ENCODE data around the gene CEACAM19. TPM values are rescaled to one million over a fixed set of nuclear protein-coding genes. Genes with fewer than 3 reads are reported as not detected.

The CEACAM19 gene
- total and polyA plus RNA-seq, 9 of the 15 experiments (the other 6 are each of a cell fraction or from before 2014, with no cell fraction given), result 0.15 to 0.30 (median 0.23) TPM; not detected in 5

DNA sequence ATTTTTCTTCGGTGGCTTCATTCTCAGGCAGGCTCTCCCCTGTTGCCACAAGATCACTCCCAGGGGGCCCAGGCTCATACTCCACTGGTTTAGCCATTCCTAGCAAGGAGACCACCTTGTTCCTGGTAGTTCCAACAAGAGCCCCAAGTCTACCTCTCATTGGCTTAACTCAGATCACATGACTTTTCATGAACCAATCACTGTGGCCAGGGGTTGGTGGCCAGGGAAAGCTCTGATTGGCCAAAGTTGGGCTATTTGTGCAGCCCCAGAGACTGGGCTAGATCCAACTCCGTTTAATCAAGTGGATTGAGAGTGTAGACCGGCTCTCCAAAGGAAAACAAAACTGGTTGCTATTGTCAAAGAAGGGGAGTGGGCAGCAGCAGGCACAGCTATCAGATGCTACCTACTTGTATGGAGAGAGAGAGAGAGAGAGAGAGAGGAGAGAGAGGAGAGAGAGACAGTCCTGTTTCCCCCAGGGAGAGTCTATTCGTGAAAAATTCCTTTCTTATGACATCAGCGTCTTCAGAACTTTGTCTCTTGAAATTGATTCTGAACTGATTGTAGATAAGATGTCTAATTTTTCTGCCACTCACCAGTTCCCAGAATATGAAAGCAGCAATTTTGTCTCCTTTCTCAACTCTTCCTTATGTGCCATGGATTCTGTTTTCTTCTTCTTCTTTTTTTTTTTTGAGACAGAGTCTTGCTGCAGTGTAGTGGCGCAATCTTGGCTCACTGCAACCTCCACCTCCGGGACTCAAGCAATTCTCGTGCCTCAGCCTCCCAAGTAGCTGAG, 5.9 kb downstream of the CEACAM19 start (continued):
- no peak for TF ChIP-seq NCOA4 (IDR thresholded peaks at IDR 0.05; ENCODE audit: partially characterized antibody)
- peak; percentile 95 for TF ChIP-seq ATF7 (IDR thresholded peaks at IDR 0.05)
- no peak for TF ChIP-seq ZNF75A (CRISPR knock-in tag; IDR thresholded peaks at IDR 0.05)
- TF ChIP-seq ZNF165 (CRISPR knock-in tag; IDR thresholded peaks at IDR 0.05; ENCODE audit: borderline replicate concordance), result no peak
- TF ChIP-seq, protein P1, sequence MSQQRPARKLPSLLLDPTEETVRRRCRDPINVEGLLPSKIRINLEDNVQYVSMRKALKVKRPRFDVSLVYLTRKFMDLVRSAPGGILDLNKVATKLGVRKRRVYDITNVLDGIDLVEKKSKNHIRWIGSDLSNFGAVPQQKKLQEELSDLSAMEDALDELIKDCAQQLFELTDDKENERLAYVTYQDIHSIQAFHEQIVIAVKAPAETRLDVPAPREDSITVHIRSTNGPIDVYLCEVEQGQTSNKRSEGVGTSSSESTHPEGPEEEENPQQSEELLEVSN (IDR thresholded peaks at IDR 0.05; ENCODE audit: borderline replicate concordance in 1 of 2, extremely low read depth in 1 of 2, insufficient read depth in 1 of 2, insufficient read length in 1 of 2, low read depth in 1 of 2, low read length in 1 of 2, poor library complexity in 1 of 2, severe bottlenecking in 1 of 2), result no peak
- TF ChIP-seq HCFC1 (IDR thresholded peaks at IDR 0.05; ENCODE audit: low read depth, low read length), result no peak
- no peak for TF ChIP-seq SMC3 (conservative IDR thresholded peaks at IDR 0.05; ENCODE audit: insufficient read depth, low read depth, low read length)
- TF ChIP-seq MTA2 (IDR thresholded peaks at IDR 0.05; ENCODE audit: low read depth), result no peak
- TF ChIP-seq NBN (IDR thresholded peaks at IDR 0.05; ENCODE audit: low read depth), result peak; percentile 75; the same call in 1 of the 2 replicates
- no peak for TF ChIP-seq COPS2 (conservative IDR thresholded peaks at IDR 0.05)
- no peak for TF ChIP-seq SMARCA5 (IDR thresholded peaks at IDR 0.05)
- TF ChIP-seq ZNF197 (CRISPR knock-in tag; IDR thresholded peaks at IDR 0.05; ENCODE audit: low read depth), result no peak
- TF ChIP-seq ZNF79 (CRISPR knock-in tag; IDR thresholded peaks at IDR 0.05; ENCODE audit: low read depth), result no peak
- TF ChIP-seq ZNF507 (tag; conservative IDR thresholded peaks at IDR 0.05), result no peak
- TF ChIP-seq, protein P2, sequence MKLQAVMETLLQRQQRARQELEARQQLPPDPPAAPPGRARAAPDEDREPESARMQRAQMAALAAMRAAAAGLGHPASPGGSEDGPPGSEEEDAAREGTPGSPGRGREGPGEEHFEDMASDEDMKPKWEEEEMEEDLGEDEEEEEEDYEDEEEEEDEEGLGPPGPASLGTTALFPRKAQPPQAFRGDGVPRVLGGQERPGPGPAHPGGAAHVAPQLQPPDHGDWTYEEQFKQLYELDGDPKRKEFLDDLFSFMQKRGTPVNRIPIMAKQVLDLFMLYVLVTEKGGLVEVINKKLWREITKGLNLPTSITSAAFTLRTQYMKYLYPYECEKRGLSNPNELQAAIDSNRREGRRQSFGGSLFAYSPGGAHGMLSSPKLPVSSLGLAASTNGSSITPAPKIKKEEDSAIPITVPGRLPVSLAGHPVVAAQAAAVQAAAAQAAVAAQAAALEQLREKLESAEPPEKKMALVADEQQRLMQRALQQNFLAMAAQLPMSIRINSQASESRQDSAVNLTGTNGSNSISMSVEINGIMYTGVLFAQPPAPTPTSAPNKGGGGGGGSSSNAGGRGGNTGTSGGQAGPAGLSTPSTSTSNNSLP (IDR thresholded peaks at IDR 0.05; ENCODE audit: borderline replicate concordance, low read depth, low read length), result no peak
- TF ChIP-seq SMARCC2 (IDR thresholded peaks at IDR 0.05; ENCODE audit: low read depth), result peak; percentile 53; the same call in 1 of the 2 replicates
- TF ChIP-seq PCBP2 (IDR thresholded peaks at IDR 0.05; ENCODE audit: low read depth, low read length, poor library complexity, severe bottlenecking), result no peak
- TF ChIP-seq CTBP1 (IDR thresholded peaks at IDR 0.05; ENCODE audit: borderline replicate concordance), result peak; percentile 18; the same call in 1 of the 2 replicates
- no peak for TF ChIP-seq NFRKB (IDR thresholded peaks at IDR 0.05; ENCODE audit: low read depth)
- TF ChIP-seq HIVEP1 (CRISPR knock-in tag; IDR thresholded peaks at IDR 0.05), result no peak
- no peak for TF ChIP-seq SMARCB1 (IDR thresholded peaks at IDR 0.05; ENCODE audit: insufficient read length, low read depth)
- TF ChIP-seq ELF4 (CRISPR knock-in tag; IDR thresholded peaks at IDR 0.05), result no peak
- no peak for TF ChIP-seq HSF4 (CRISPR knock-in tag; IDR thresholded peaks at IDR 0.05; ENCODE audit: borderline replicate concordance)
- no peak for TF ChIP-seq ZNF3 (CRISPR knock-in tag; IDR thresholded peaks at IDR 0.05)
- no peak for TF ChIP-seq ZNF778 (CRISPR knock-in tag; IDR thresholded peaks at IDR 0.05)
- no peak for TF ChIP-seq RNF2 (IDR thresholded peaks at IDR 0.05)
- TF ChIP-seq ZNF274 (IDR thresholded peaks at IDR 0.05; ENCODE audit: borderline replicate concordance, low read depth, low read length), result no peak
- TF ChIP-seq XRCC4 (IDR thresholded peaks at IDR 0.05; ENCODE audit: extremely low read depth, insufficient read depth, insufficient read length), result no peak
